AG10803 (cell line): ENCODE data around the gene ASXL3.

Experiments used
- DNase-seq: peaks from one replicate; pipeline ENCODE4 v3.0.0; 2010; ENCODE audit warnings: low read depth
- H3K4me3 ChIP-seq: 2 replicates; pipeline ENCODE4 v1.5.1; 2011; ENCODE audit warnings: mild to moderate bottlenecking, low read length, control low read depth
- CTCF ChIP-seq: conservative IDR thresholded peaks from 2 replicates; pipeline ENCODE4 v1.5.1; 2011; ENCODE audit warnings: mild to moderate bottlenecking, low read length, control low read depth, inconsistent platforms

Gene ASXL3

GRCh38 chr18:33600846-33601245, 22.8 kb downstream of the ASXL3 start:
- DNase-seq = no peak
- TF ChIP-seq CTCF = no peak
- H3K4me3 ChIP-seq = no peak overlapping the region

GRCh38 chr18:33603454-33603853, 25.4 kb downstream of the ASXL3 start:
- DNase-seq = no peak
- no peak for TF ChIP-seq CTCF
- no peak overlapping the region for H3K4me3 ChIP-seq

GRCh38 chr18:33605250-33605649, 27.2 kb downstream of the ASXL3 start:
- no peak overlapping the region for H3K4me3 ChIP-seq
- DNase-seq = no peak
- TF ChIP-seq CTCF = no peak

- H3K4me3 ChIP-seq = no peak overlapping the region
- DNase-seq = no peak
- TF ChIP-seq CTCF = no peak; the same call in 1 of the 2 replicates
Observed at GRCh38 chr18:33606621-33607020, 28.6 kb downstream of the ASXL3 start.

- no peak overlapping the region for H3K4me3 ChIP-seq
- no peak for DNase-seq
- TF ChIP-seq CTCF = no peak
Observed at GRCh38 chr18:33611525-33612135, 33.6 kb downstream of the ASXL3 start.

- no peak for DNase-seq
- no peak for TF ChIP-seq CTCF
- no peak overlapping the region for H3K4me3 ChIP-seq
Observed at GRCh38 chr18:33612632-33613031, 34.6 kb downstream of the ASXL3 start.

- TF ChIP-seq CTCF = no peak
- no peak overlapping the region for H3K4me3 ChIP-seq
- DNase-seq = no peak
Observed at GRCh38 chr18:33616556-33616955, 38.5 kb downstream of the ASXL3 start.
